Frontal cortex (tissue), 4 donors: Measurements from ENCODE around the gene C1QTNF5. TPM values are rescaled to one million over a fixed set of nuclear protein-coding genes. Genes with fewer than 3 reads are reported as not detected.
A peak's percentile ranks its signal among the peaks of the same experiment; 100 is the strongest.

Experiments
- DNase-seq, 2 donors: peaks; one replicate each; pipeline ENCODE4 v3.0.0; 2012; ENCODE audit warnings: low spot score in 2 of 2
- FAIRE-seq: peaks from 2 replicates; lab custom pipeline; 2012; peaks lifted over from hg19 to GRCh38; lab: Jason Lieb, UNC
- total RNA-seq: library from RNA; depleted of rRNA; stranded (reverse); fragments of >200 nt; gene quantifications from one replicate; pipeline ENCODE4 v1.2.3, GENCODE V29; 2014
- donor health status: control.
- donor health status: control.
- donor health status: control.

Gene C1QTNF5
- total RNA-seq, 1 donor from 2014 or later: 2.4 TPM

DNA sequence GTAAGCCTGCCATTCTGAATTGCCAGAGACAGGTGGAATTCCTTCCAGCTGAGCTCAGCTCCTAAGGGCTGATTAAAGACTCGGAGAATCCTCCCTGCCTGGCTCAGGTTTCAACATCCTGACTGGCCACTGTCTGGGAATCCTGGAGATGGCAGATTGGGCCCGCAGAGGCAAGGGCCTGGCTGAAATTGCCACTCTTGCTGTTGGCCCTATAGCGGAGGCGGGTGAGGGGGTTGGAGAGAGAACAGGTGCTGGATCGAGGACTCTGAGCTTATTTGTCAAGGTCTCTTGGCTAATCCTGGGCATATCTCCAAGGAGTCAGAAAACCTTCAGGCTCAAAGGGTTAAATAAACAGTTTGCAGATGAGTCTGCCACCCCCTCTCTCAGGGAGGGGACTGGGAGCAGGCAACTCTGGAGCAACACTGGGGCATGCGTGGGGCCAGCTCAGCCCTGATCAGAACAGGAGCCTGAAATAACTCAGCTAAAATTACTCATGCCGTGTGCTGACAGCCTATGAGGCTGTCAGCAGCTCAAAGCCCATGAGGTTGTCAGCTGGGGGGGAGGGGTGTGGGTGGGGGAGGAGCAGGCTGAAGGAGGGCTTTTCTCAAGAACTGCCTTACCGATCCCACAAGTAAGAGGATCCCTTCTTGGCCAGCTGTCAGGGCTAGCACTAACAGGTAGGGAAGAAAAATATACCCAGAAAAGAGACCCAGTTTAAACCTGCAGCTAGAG lies 20.5 kb upstream of the C1QTNF5 start:
- DNase-seq: peak in 1 of 2 donors; percentile 71
- no peak for FAIRE-seq

DNA sequence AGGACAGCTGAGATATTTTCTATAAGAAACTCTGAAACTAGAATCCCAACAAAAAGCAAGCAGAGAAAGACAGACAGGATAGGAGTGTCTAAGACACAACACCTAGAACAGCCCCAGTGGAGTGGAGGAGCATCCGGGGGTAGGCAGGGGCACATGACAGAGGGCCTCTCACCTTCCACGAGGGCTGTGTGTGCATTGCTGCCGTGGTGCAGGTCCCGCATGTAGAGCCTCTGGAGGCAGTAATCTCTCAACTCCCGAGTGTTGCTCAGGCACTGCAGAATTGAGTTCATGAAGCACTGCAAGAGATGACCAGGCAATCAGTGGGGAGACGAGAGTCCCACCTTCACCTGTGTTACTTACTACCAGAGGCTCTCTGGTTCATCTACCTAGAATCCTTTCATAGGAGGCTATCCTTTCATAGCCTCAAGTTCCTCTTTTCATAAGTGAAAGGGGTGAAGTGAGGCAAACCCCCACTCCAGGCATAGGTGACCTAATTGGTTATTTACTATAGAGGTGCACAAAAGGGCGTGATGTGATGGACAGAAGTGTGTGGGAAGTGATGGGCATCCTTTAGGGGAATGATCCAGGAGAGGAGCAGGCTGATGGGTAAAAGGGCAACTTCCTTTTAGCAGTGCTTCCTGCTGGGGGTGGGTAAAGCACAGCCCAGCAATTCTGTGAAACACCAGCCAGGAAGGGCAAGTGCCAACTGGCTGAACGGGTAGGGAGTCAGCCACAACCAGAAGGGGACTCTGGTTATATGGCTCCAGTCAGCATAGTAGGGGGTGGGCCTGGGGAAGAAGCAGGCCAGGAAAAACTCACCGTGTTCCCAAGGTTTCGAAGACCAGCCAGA lies 18.9 kb upstream of the C1QTNF5 start:
- FAIRE-seq: no peak
- DNase-seq: no peak

DNA sequence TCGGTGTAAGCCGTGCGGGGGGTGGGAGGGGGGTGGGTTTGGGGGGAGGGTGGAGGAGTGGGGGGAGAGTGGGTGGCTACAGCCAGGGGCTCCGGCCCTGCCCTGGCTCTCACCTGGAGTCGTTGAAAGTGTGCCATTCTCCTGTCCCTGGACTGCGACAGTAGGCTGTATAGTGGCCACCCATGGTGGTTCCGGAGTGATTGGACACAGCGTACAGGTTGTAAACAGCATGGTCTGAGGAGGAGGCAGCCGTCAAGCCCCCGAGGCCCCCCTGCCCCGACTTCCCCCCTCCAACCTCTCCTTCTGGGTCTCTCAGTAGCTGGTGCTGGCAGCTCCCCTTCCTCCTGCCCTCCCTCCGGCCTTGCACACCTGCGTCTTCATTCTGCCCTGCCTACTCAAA lies 16.4 kb upstream of the C1QTNF5 start:
- DNase-seq (no peak), FAIRE-seq (no peak)

DNA sequence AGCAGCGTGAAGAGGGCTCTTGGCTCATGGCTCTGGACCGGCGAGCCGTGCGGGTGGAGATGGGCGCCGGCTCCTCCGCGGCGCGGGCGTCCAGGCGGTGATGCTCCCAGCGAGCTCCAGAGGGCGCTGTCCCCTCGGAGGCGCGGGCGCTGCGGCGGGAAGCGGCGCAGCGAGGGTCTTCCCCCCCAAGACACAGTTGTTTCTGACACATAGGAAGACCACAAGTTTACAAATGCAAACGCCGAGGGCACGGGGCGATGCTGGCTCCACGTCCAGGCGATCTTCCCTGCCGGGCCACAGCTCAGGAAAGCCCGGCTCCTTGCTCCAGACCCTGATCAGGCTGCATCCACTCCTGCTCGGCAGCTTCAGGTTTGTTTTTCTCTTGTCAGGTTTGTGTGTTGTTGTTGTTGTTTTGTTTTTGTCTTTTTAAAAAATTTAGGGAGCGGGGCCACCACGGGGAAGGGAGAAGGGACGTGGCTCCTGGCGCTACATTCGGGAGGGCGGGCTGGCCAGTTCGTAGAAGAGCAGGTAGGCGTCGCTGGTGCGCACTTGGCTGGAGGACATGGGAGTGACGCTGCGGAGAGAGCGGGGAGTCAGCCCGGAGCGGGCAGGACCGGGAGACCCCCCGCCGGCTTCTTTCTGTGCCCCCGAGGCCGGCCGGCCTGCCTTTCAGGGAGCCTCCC lies 15.8 kb upstream of the C1QTNF5 start:
- DNase-seq: peak; percentile 82 to 89
- FAIRE-seq: no peak

DNA sequence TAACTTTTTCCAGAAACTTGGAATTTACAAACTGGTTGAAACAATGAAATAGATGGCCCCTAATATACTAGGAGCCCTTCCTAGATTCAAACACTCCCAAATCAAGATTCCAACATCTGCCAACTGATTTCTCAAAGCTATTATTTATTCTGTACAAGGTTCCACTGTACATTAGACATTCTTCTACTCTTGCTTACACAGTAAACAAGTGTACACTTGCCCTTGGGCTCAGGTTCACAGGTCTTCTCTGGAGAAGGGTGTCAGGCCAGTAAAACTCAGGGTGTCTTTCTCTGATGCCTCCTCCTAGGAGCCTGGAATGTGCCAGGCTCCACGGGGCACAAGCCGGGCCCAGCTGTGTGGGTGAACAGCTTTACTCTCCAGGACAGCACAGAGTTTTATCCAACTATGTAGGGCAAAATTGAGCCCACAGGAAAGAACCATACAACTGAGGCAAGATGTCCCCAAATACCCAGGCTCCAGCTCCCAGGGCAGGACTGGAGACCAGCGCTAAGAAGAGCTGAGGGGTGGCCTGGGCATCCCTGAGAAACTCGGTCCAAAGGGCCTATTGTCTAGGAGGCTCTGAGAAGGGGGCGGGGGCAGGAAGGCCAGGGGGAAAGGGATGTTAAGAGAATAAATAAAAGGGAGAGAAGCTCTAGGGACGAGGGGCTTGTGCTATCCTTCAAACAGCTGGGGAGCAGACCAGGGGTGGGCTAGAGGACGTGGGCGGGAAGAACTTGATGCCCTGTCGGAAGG lies 14.6 kb upstream of the C1QTNF5 start:
- no peak for FAIRE-seq
- no peak for DNase-seq

DNA sequence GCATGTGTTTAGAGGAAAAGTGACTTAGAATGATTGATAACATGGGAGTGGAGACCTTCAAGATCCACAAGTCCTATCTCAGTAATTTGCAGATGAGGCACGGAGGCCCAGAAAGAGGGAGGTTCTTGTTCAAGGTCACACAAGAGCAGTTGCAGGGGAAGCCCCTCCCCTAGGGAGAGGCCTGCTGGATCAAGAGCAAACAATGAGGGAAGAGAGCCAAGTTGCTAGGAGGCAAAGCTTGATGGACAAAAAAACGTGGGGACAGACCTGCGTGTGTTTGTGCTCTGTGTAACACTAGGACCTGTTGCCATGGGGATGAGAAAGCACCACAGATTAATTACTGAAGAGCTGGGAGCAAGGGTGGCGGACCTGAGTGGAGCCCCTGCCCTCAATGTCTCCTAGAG lies 12.2 kb upstream of the C1QTNF5 start:
- DNase-seq (peak in 1 of 2 donors; percentile 70), FAIRE-seq (no peak)

DNA sequence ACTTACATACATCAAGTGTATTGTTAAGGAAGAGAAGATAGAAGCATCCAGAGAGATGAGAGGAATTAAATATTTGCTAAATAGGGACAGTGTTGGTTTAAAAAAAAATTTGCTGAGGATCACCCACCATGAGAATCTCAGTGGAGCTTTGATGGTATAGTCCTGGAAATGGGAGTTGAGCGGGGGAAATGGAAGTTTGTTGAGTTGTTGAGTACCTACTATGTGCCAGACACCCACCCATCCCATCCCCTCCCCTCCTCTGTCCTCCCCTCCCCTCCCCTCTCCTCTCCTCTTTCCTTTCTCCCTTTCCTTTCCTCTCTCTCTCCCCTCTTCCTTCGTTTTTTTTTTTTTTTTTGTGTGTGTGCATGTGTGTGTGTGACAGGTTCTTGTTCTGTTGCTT lies 10.5 kb upstream of the C1QTNF5 start:
- FAIRE-seq: no peak
- DNase-seq: no peak

DNA sequence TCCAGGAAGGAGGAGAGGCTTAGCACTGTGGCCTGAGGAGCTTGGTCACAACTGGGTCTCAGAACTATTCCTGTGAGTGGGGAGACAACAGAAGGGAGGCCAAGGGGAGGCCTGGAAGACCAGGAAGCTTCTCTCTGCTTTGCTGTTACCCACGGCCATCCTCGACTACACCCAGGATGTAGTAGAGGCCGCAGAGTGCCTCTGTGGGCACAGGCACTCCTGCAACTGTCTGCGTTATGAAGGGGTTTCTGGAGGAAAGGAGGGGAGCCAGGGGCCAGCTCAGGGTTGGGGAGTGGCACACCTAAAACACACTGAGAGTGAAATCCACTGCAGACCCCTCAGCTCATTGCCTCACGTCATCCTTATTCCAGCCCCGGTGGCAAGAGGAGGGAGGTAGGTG lies 9.6 kb upstream of the C1QTNF5 start:
- DNase-seq (no peak), FAIRE-seq (no peak)

DNA sequence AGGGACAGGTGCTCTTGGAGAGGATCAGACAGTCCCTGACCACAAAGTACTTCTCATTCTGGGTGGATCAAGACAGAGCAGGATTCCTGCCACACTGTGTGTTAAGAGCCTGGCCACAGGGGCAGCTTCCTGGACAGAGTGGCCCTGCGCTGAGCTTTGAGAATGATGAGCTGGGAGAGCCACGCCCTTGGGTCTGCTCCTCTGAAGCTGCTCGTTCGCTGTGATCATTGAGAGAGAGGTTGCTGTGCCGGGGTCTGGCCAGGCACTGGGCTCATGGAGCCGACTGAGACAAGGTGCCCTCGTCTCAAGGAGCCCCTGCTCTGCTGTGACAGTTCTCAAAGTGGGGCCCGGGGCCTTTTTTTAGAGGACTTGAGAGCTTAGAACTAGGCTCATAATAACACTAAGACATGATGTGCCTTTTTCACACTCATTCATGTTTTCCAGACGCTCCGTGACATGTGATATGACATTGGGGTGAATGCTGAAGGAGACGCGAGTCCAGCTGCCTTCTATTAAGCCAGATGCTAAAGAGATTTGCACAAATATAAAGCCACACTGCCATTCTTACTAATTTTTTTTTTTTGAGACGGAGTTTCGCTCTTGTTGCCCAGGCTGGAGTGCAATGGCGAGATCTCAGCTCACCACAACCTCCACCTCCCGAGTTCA lies 7.4 kb upstream of the C1QTNF5 start:
- no peak for FAIRE-seq
- DNase-seq: no peak

DNA sequence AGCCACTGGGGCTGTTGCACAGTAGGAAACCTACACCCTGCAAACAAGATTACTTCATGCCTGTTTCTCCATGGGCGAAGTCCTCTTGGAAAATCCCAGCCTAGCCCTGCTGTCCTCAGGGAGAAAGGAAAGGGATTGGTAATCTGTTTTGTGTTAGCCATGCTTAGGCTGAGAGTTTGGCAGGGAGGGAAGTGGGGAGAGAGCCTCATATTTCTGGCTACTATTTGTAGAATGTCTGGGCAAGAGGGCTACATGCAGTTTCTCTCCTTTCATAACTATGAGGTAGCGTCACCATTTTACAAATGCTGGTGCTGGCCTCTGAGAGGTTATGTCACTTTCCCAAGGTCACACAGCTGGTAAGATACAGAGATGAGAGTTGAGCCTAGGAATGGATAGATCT lies 6.6 kb upstream of the C1QTNF5 start:
- FAIRE-seq (no peak), DNase-seq (no peak)

DNA sequence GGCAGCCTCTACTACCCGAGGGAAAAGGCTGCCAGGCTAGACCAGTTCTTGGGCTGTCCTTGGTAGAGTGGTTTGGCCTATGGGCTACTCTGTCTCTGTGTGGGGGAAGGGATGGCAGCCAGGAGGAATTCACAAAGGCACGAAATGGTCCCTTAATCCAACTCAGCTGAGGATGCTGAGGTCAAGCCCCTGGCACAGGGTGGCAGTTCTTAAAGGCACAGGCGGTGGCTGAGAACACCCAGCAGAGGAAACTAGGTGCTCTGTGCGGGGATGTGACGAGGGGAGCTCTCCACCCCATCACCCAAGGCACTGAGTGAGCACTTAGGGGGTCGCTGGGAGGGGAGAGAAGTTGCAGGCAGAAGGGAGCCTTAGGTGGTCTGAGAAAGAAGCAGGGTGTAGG lies 5.9 kb upstream of the C1QTNF5 start, which contains the start of gene MFRP:
TSS of gene MFRP (minus strand) at position 101 of the 400 bp plus-strand sequence. CDS start 192 bp downstream, outside the sequence.
- DNase-seq (no peak), FAIRE-seq (no peak)

DNA sequence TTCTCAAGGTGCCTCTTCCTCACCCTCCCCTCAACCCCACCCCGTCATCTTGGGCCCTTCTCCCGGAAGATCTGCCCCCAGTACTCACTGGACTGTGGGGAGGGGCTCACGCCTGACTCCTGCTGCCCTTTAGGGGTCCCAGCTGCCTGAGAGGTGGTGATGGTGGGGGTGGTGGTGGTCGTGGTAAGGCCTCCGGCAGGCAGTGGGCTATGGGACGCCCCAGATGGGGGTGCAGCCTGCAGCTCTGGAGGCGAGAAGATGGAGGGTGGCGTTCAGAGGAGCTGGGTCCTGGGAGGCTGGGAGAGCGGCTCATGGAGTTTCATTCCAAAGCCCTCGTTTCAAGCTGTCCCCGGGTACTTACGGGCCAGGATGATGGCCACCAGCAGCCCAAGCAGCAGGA lies 5.0 kb upstream of the C1QTNF5 start:
- no peak for DNase-seq
- FAIRE-seq: no peak

DNA sequence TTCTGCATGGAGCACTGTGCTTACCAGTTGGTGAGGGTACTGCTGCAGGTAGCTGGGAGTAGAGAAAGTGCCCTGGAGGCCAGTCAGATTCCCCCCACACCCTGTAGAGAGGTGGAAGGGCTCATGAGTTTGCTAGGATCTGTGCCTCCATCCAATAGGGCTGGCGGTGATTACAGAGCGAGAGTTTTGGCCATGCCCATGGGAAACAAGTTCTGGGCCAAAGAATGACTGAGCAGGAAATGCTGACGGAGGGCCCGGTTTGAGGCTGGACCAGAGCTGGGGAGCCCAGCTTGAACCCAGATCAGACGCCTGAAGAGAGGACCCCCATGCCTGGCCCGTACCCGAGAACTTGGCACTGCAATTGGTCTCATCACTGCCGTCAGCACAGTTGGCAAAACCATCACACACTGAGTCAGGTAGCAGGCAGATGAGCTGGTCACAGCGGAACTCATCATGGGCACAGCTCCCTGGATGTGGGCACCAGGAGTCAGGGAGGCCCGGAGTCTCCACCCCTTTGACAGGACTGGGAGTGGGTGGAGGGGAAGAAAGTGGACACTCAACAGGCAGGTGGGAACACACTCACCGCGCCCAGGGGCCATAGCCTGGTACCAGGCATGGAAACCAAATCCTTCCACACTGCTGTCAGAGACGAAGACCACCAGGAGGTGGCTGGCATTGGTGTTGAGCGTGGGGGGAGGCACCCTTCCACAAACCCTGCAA lies 3.8 kb upstream of the C1QTNF5 start:
- DNase-seq: no peak
- FAIRE-seq: no peak

DNA sequence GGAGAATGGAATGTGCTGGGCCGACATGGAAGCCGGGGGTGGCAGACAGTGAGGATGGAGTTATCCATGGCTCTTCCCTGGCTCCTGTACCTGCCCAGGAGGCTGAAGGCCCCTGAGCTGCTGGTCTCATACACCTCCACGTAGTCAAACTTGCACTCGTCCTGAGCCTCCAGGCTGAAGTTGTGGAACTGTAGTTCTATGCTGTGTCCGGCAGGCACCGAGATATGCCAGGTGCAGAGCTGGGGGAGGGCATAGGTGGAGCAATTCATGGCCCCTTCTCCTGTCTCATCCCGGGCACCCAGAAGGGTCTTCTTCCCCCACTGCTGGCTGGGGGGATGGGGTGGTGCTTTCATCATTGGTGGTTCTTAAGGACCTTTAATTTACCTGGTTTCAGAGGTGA lies 3.0 kb upstream of the C1QTNF5 start:
- no peak for DNase-seq
- no peak for FAIRE-seq

DNA sequence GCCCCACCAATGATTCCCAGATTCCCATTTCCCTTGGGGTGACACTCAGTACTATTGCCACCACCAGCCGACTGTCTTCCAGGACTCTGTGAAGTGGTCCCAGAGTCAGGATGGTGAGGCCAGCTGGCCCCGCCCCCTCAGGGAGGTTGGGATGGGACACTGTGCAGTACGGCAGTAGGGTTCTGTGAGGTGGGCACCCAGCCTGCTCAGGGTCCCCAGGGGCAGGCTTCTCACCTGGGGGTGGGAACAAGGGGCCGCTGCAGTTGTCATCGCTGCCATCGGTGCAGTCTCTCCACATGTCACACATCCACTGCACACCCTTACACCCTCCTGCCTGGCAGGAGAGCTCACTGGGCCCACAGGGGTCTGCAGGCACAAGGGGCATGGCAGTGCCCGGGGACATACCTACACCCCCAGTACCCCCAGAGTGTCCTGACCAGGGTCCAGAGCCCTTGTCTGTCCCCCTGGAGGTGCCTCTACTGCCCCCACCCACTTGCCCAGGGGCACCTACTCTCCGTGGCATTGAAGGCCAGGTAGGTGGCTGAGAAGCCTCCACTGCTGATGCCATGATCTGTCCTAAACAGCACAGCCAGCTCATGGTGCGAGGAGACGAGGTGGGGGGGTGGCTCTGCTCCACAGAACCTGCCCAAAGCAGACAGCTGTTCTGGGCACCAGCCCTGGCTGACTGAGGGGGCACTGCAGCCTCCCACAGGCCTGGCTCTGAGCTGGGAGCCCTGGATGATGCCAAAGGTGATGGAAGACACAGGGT lies 1.9 kb upstream of the C1QTNF5 start:
- no peak for DNase-seq
- FAIRE-seq: no peak

DNA sequence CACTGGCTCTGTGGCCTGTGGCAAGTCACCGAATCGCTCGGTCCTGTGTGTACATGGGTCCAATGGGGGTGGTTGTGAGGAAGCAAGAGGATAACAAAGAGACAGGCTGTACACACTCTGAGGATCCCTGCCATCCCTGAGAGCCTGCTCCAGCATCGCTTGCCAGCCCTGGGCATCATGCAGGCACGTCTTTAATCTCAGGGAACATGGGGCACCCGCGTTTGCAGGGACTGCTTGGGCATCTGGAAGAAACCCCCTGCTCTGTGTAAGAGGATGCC lies 1.3 kb upstream of the C1QTNF5 start:
- FAIRE-seq: no peak
- no peak for DNase-seq

DNA sequence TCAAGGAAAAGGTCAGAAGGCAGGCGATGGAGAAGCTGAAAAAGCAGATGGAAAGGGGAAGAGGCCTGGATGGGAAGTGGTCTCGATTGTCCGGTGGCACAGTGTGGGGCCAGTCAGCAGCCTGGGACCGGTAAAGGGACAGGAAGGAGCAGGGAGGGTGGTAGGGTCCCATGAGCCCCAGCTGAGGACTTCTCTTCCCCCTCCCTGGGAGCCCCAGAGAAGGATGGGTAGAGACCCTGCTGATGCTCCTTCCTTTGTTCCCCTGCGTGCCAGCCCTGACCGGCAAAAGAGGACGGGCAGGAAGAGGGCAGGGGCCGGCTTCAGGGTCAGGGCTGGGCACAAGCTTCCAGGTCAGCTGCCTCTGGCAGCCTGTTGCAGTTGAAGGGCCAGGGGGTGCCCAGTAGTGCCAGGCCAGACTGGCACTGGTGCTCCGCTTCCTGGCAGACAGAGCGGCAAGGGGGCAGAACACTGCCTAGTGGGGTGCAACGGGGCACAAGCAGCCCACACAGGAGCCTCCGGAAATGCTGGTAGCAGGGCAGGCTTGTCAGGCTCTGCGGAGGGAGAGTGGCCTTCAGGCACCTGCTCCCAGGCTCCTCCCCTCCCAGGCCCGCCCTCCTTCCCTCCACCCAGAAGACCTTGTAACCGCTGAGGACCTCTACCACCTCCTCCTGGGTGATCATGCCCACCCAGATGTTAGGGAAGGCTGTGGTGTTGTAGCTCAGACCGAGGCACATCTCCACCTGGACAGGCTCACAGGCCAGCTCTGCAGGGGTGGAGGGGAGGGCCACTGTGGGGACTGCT lies 739 bp upstream of the C1QTNF5 start:
- FAIRE-seq: no peak

More for the DNA sequence above, 739 bp upstream of the C1QTNF5 start:
- no peak for DNase-seq
